OCI-LY3 (cell line): ENCODE measurements around the gene UBE3D.

Experiments used
- H2AFZ ChIP-seq: fragments of 200-600, 300-600 bp; shearing (Covaris generic); 2 replicates; pipeline ENCODE4 v1.6.0; 2014; ENCODE audit warnings: antibody characterized with exemption, low read depth, low read length
- H3K27ac ChIP-seq: fragments of 200-600, 300-600 bp; sonication (generic); 2 replicates; pipeline ENCODE4 v1.5.1; 2014; ENCODE audit warnings: mild to moderate bottlenecking, low read length, moderate library complexity, mixed read lengths
- H3K27me3 ChIP-seq: fragments of 200-600, 300-600 bp; sonication (generic); 2 replicates; pipeline ENCODE4 v1.6.1; 2014; ENCODE audit warnings: low read depth, low read length, mixed read lengths
- H3K36me3 ChIP-seq: fragments of 200-600, 300-600 bp; sonication (generic); replicated peaks from 2 replicates; pipeline ENCODE3; 2014; ENCODE audit warnings: low read depth, low read length, mixed read lengths
- H3K4me1 ChIP-seq: fragments of 300-600, 200-600 bp; sonication (generic); 2 replicates; pipeline ENCODE4 v1.6.1; 2014; ENCODE audit warnings: low read length, mixed read lengths
- H3K4me2 ChIP-seq: fragments of 200-600, 300-600 bp; sonication (generic); 2 replicates; pipeline ENCODE4 v1.6.1; 2014; ENCODE audit warnings: low read length, mixed read lengths
- H3K4me3 ChIP-seq: fragments of 300-600, 200-600 bp; sonication (generic); 2 replicates; pipeline ENCODE4 v1.5.1; 2014; ENCODE audit warnings: antibody characterized with exemption, mild to moderate bottlenecking, low read length, moderate library complexity
- H3K79me2 ChIP-seq: fragments of 300-600, 200-600 bp; shearing (Covaris generic); 2 replicates; pipeline ENCODE4 v1.6.1; 2014; ENCODE audit warnings: mild to moderate bottlenecking, low read length, mixed read lengths
- H3K9ac ChIP-seq: fragments of 300-600, 200-600 bp; shearing (Covaris generic); 2 replicates; pipeline ENCODE4 v1.6.0; 2014; ENCODE audit warnings: mild to moderate bottlenecking, low read length, moderate library complexity
- H3K9me3 ChIP-seq: fragments of 200-600, 300-600 bp; shearing (Covaris generic); 2 replicates; pipeline ENCODE4 v1.6.1; 2014; ENCODE audit warnings: low read length, mixed read lengths; ENCODE audit not compliant: insufficient read depth
- H4K20me1 ChIP-seq: fragments of 200-600, 300-600 bp; sonication (generic); 2 replicates; pipeline ENCODE4 v1.6.1; 2016; ENCODE audit warnings: low read length, mixed read lengths; ENCODE audit not compliant: insufficient read depth
- CTCF ChIP-seq: fragments of 200-600, 300-600 bp; sonication (generic); IDR thresholded peaks from 2 replicates; pipeline ENCODE4 v1.5.1; 2014; ENCODE audit warnings: antibody characterized with exemption, low read length, low read depth
- EZH2phosphoT487 ChIP-seq: fragments of 200-600 bp; shearing (Covaris generic); IDR thresholded peaks from 2 replicates; pipeline ENCODE4 v1.6.1; 2018; ENCODE audit warnings: antibody characterized with exemption, mixed run types, low read depth

The UBE3D gene

GRCh38 chr6:82917346-82918064 is 148.1 kb downstream of the UBE3D start:
- Histone ChIP-seq H3K27ac (no peak overlapping the region), H3K27me3 (no peaks in the 10 kb centered on the region), H2AFZ (no peak overlapping the region), H3K4me3 (no peak overlapping the region), H3K9ac (no peak overlapping the region), H3K36me3 (peaks cover 19% of the 10 kb centered on the region), H3K4me1 (no peaks in the 10 kb centered on the region), H3K9me3 (peaks cover 9% of the 10 kb centered on the region), H3K79me2 (no peaks in the 10 kb centered on the region), H4K20me1 (no peaks in the 10 kb centered on the region), H3K4me2 (no peak overlapping the region)
- TF ChIP-seq CTCF (no peak), EZH2phosphoT487 (no peak)

GRCh38 chr6:82915666-82916065 is 150.0 kb downstream of the UBE3D start:
- Histone ChIP-seq H2AFZ (no peak overlapping the region), H3K9me3 (peaks cover 9% of the 10 kb centered on the region), H3K36me3 (peaks cover 19% of the 10 kb centered on the region), H3K79me2 (no peaks in the 10 kb centered on the region), H3K4me2 (no peak overlapping the region), H3K27ac (no peak overlapping the region), H3K9ac (no peak overlapping the region), H3K27me3 (no peaks in the 10 kb centered on the region), H4K20me1 (no peaks in the 10 kb centered on the region), H3K4me3 (no peak overlapping the region), H3K4me1 (no peaks in the 10 kb centered on the region)
- TF ChIP-seq CTCF (no peak), EZH2phosphoT487 (no peak)

- no peak overlapping the region for H2AFZ ChIP-seq
- no peak overlapping the region for H3K9ac ChIP-seq
- H3K27me3 ChIP-seq: no peaks in the 10 kb centered on the region
- TF ChIP-seq EZH2phosphoT487: no peak
- no peak for TF ChIP-seq CTCF
- no peak overlapping the region for H3K4me2 ChIP-seq
- H3K79me2 ChIP-seq: no peaks in the 10 kb centered on the region
- peaks cover 9% of the 10 kb centered on the region for H3K9me3 ChIP-seq
- H4K20me1 ChIP-seq: no peaks in the 10 kb centered on the region
- no peak overlapping the region for H3K4me3 ChIP-seq
- H3K4me1 ChIP-seq: no peaks in the 10 kb centered on the region
- peaks cover 10% of the 10 kb centered on the region for H3K36me3 ChIP-seq
- H3K27ac ChIP-seq: no peak overlapping the region
Measured at GRCh38 chr6:82914511-82914910, 151.1 kb downstream of the UBE3D start.

GRCh38 chr6:82910820-82911219 is 154.8 kb downstream of the UBE3D start:
- no peak for TF ChIP-seq EZH2phosphoT487
- TF ChIP-seq CTCF: no peak
- H3K27ac ChIP-seq: no peak overlapping the region
- H3K79me2 ChIP-seq: no peaks in the 10 kb centered on the region
- H3K36me3 ChIP-seq: no peaks in the 10 kb centered on the region
- H4K20me1 ChIP-seq: no peaks in the 10 kb centered on the region
- H3K4me2 ChIP-seq: no peak overlapping the region
- H3K9me3 ChIP-seq: no peaks in the 10 kb centered on the region
- no peak overlapping the region for H3K4me3 ChIP-seq
- H3K9ac ChIP-seq: no peak overlapping the region
- H3K4me1 ChIP-seq: no peaks in the 10 kb centered on the region
- no peak overlapping the region for H2AFZ ChIP-seq
- no peaks in the 10 kb centered on the region for H3K27me3 ChIP-seq
